ENCODE results near the gene LMO1.

DNA sequence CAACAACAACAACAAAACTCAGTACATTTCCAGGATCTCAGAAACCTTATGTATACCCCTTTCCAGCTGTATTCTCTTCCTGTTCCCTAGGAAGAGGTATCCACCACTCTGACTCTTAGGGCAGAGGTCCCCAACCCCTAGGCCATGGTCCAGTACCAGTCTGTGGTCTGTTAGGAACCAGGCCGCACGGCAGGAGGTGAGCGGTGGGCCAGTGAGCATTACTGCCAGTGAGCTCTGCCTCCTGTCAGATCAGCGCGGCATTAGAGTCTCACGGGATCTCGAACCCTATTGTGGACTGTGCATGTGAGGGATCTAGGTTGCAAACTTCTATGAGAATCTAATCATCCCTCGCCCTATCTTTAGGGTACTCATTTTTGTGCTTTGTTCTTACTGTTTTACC is 43.9 kb upstream of the LMO1 start:
- TF ChIP-seq SIN3A (IDR thresholded peaks at IDR 0.05; ENCODE audit: borderline replicate concordance, insufficient read depth, low read length) (no peak), POLR2AphosphoS5 (IDR thresholded peaks at IDR 0.05; ENCODE audit: low read depth, low read length) (no peak), TAF1 (IDR thresholded peaks at IDR 0.05; ENCODE audit: borderline replicate concordance, insufficient read depth, low read length) (no peak), FOXP2 (optimal IDR thresholded peaks at IDR 0.05; ENCODE audit: borderline replicate concordance, extremely low read depth, extremely low read length, insufficient read depth) (no peak)
- TF ChIP-seq, protein P1, sequence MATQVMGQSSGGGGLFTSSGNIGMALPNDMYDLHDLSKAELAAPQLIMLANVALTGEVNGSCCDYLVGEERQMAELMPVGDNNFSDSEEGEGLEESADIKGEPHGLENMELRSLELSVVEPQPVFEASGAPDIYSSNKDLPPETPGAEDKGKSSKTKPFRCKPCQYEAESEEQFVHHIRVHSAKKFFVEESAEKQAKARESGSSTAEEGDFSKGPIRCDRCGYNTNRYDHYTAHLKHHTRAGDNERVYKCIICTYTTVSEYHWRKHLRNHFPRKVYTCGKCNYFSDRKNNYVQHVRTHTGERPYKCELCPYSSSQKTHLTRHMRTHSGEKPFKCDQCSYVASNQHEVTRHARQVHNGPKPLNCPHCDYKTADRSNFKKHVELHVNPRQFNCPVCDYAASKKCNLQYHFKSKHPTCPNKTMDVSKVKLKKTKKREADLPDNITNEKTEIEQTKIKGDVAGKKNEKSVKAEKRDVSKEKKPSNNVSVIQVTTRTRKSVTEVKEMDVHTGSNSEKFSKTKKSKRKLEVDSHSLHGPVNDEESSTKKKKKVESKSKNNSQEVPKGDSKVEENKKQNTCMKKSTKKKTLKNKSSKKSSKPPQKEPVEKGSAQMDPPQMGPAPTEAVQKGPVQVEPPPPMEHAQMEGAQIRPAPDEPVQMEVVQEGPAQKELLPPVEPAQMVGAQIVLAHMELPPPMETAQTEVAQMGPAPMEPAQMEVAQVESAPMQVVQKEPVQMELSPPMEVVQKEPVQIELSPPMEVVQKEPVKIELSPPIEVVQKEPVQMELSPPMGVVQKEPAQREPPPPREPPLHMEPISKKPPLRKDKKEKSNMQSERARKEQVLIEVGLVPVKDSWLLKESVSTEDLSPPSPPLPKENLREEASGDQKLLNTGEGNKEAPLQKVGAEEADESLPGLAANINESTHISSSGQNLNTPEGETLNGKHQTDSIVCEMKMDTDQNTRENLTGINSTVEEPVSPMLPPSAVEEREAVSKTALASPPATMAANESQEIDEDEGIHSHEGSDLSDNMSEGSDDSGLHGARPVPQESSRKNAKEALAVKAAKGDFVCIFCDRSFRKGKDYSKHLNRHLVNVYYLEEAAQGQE (IDR thresholded peaks at IDR 0.05; ENCODE audit: insufficient read depth in 1 of 2, low read depth in 2 of 2, low read length in 2 of 2) = no peak
